GM21526 (cell line): ENCODE measurements around the gene QPCTL.
"Not testable (repeated sequence)": the region's sequence is repeated elsewhere in the genome, so short reads cannot be mapped to it uniquely, and the experiment has no call there.

Experiments used
- ATAC-seq: cut with Tn5 transposase; IDR thresholded peaks from one replicate; pipeline ENCODE4 v1.9.1; 2021; ENCODE audit warnings: moderate library complexity; ENCODE audit not compliant: unreplicated experiment, low FRiP score

QPCTL gene

DNA sequence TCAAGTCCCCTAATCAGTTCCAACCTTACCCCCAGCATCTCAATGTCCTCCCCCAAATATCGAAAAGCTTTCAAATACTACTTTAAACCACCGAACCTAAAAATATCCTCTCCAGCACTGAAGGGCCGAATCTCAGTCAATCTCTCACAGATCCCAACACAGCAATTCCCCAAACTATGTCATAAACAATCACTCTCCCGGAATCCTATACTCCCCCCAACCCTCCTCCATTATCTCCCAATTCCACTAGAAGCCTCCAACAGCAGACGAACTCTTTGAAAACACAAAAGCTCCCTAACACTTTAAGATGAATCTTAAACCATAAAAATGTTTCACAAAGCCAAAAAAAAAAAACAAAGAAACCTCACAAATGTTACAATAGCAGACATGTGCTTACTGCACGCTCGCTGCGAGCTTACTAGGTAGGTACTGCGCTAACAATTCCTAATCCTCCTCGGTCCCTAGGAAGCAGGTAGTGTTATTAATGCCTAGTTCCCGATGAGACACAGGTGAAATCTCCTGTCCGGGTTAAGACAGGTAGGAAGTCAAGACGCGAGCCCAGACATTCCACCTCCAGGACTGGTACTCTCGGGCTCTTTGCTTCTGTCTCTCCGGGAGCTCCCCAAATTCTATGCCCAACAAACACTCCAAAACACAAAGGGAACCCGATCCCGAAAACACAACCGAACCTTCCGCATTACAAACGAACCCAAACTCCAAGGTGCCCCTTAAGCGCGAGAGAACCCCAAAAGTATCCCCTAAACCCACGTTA lies 24.1 kb downstream of the QPCTL start:
- no peak for ATAC-seq

DNA sequence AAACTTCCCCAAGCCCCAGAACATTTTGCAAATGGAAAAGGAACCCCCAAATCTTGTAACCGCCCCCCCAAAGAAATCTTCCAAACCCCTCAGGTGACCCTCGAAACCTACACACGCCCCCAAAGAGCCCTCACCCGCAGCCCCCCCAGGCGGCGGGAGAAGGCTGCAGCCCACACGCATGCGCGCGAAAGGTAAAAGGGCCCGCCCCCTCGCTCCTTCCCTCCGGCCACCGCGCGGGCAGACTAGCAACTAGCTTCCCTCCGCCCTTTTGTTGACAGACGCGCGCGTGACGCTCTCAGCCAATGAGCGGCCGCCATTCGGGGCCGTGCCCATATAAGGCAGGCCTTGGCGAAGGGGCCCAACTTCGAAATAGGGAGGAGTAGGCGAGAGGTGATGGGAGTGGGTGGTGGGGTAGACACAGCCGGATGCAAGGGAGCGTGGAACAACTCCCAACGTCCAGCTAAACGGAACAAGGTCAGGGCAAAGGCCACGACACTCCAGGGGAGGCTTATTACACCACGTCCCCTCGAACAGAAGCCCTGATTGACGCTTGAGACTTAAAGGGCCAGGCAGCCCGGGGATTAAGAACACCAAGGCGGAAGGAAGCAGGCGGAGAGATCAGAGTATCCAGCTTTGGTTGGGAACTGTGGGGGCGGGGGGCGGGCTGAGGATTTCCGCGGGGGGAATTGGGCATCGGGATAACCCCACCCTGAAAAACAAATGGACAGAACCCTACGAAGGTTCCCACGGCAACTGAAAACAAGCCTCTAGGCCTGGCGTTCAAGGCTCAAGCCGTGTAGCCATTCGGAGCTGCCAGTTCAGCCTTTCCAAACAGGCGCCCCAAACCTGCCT lies 24.9 kb downstream of the QPCTL start:
- peak; percentile 76 for ATAC-seq

DNA sequence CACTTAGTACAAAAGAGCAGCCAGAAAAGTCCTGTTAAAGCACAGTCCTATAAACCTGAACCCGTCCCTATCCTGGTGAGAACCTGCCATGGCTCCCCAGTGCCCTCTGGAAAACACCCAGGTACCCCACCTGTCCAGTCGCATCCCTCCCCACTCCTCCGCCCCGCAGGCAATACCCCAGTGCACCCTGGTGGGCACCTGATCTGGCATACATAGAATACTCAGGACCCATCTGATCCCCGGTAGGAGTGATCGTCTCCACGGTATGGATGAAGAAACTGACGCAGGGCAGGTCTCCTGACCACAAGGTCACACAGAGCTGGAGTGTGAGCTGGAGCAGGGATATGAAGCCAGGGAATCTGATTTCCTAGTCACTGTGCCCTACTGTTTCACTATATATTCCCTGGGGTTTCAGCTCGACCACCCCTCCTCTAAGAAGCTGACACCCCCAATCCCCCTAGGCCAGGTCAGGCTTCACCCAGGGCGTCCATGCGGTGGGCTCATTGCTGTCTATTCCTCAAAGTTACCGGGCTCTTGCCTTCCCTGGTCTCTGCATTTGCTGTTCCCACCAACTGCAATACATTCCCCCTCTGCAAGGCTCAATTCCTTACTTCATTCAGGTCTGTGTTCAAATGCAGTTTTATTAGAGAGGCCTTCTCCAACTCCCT lies 25.7 kb downstream of the QPCTL start:
- ATAC-seq, result no peak

DNA sequence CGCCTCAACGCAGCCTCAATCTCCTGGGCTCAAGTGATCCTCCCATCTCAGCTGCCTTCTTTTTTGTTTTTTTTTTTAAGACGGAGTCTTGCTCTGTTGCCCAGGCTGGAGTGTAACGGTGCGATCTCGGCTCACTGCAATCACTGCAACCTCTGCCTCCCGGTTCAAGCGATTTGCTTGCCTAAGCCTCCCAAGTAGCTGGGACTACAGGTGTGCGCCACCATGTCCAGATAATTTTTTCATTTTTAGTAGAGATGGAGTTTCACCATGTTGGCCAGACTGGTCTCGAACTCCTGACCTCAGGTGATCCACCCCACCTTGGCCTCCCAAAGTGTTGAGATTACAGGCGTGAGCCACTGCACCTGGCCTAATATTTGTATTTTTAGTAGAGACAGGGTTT lies 27.6 kb downstream of the QPCTL start:
- not testable (repeated sequence) for ATAC-seq

DNA sequence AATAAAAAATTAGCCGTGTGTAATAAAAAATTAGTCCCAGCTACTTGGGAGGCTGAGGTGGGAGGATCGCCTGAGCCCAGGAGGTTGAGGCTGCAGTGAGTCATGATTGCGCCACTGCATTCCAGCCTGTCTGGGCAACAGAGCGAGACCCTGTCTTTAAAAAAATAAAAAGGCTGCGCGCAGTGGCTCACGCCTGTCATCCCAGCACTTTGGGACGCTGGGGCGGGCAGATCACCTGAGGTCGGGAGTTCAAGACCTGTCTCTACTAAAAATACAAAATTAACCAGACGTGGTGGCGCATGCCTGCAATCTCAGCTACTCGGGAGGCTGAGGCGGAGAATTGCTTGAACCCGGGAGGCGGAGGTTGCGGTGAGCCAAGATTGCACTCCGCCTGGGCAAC lies 36.2 kb downstream of the QPCTL start:
- not testable (repeated sequence) for ATAC-seq

DNA sequence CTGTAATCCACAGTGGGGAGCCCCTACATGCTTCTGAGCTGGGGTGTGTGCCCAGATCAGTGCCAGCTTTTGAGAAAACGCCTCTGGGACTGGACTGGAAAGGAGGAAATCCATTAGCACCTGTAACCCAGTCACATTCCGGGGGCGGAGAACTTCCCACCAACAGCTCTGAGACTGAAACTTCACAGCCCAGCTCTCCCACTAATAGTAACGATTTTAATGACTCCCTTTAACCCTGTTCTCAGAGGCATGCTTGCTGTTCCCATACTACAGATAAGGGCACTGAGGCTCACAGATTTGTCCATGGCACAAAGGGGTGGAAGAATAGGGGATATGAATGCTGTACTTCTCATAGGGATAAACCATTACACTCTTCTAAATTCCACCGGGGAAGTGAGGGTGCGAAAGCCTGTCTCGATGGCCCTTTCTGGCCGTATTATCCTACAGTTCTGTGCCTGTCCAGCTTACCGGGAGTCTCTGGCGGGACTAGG lies 37.4 kb downstream of the QPCTL start:
- ATAC-seq, result no peak

DNA sequence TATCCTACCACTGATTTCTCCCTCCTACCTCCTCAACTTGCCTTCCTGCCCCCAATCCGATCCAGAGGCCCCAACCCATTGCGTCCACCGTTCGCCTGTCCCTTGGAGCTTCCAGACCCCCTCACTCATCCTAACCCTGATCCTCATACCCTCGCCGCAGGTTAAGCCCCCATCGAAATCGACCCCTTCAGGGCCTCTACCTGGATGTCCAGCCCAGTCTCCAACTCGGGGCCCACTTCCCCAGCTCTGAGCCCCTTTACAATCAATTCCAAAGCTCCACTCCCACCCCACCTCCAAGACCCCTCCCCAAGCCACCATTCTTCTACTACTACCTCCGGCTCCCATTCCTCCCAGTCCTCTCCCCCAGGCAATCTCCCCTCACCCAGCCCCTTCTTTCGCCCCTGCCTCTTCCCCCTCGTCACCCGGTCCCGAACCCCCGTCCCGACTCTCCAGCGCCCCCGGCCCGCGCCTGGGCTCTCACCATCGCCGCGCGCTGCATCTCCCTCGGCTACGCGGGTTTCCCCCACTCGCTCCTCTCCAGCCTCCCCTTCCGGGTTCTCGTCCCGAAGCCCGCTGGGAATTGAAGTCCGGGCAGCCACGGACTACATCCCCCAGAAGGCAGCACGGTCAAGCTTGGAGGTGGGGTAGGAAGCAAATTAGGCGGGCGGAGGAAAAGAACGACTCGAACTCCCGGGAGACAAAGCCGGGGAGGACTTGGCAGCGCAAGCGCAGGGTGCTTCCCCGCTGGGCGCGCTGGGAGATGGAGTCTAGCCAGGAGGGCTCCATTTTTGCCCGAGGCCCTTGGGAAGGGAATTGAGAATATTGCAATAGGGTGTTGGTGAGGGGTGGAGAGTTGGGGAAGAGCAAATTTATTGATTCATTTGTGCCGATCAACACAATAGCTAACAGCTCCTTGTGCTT lies 38.2 kb downstream of the QPCTL start, which contains the start of gene FBXO46:
Gene FBXO46, minus strand, starts transcription at position 529 of the 921 bp plus-strand sequence. CDS start 17,401 bp downstream, outside the sequence.
- peak; percentile 67 for ATAC-seq

DNA sequence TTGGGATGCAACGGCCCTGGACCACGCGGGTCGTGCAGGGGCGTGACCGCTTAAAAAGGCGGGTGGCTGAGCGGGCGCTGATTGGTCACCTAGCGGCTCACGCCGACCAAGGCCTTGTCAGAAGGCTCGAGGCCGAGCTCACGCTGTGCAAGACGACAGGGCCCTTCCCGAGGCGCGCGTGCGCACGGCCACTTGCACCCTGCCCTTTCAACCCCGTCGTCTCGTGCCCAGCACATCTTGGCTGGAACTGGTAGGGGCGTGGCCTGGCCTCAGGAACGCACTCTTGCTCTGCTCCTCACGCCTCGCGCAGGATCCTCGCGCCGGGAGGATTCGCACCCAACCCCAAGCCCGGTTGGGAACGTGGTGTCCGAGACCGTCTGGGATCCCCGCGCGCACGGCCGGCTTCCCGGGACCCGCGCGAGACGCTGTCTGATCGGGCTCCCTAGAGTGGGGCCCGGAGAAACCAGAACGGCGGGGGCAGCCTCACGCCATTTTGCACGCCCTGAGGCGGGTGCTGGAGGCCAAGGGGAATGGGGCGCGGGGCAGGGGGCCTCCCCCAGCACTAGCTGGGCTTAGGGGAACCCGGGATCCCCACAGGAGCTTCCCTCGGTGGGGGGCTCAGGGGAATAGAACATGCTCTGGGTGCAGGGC lies 40.8 kb downstream of the QPCTL start, which contains the start of gene MEIOSIN:
Gene MEIOSIN, plus strand, starts transcription at position 280 of the 651 bp plus-strand sequence. CDS start 1,938 bp downstream, outside the sequence.
- no peak for ATAC-seq

DNA sequence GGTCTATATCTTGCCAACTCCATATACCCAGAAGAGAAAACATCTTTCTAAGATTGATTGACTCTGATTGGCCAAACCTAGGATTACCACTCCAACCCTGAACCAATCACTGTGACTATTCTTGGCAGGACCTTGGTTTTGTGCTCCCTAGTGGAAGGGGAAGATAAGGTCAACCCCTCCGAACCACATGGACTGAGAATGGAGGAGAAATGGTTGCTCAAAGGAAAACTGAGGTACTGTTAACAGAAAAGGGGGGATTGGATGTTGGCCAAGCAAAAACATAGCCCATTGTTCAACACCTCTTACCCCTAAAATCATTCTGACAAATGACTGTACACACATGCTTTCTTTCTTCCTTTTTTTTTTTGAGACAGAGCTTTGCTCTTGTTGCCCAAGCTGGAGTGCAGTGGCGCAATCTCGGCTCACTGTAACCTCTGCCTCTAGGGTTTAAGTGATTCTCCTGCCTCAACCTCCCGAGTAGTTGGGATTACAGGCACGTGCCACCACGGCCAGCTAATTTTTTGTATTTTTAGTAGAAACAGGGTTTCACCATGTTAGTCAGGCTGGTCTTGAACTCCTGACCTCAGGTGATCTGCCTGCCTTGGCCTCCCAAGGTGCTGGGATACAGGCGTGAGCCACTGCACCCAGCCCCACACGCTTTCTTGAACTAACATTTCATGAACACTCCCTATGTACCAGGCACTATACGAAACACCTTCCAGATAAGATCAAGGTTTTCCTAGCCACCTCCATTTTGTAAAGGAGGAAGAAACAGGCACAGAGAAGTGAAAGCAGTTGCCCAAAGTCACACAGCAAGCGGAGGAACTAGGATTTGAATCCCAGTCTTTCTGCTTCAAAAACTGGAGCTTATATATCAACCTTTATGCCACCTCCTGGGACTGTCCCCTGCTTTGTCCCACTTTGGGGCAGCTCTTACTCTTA lies 47.3 kb downstream of the QPCTL start:
- ATAC-seq, result no peak

DNA sequence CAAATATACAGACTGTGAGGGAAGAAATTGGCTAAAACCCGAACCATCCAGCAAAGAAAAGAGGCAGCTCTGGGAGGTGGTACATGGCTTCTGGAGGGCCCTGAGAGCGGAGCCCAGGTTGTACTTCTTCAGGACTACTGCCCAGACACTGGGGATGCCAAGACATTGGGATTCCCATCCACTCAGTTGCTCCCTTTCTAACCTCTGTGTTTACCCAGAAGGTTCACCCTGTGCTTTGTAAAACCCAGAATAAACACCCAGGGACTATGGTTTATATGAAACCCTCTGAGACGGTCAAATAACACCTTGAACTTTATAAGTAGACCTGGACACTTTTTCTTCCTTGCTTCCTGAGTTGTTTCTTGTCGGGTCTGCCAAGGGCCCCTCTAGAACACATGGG lies 50.5 kb downstream of the QPCTL start:
- ATAC-seq, result no peak

DNA sequence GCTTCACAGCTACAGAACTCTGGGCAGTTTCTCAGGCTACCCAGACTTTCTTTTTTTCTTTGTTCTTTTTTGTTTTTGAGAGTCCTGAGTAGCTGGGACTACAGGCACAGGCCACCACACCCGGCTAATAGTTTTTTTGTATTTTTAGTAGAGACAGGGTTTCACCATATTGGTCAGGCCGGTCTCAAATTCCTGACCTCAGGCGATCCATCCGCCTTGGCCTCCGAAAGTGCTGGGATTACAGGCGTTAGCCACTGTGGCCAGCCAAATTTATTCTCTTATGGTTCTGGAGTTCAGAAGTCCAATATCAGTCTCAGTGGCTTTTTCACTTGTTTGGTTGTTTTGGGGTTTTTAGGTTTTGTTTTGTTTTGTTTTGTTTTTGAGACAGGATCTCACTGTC lies 53.1 kb downstream of the QPCTL start:
- no peak for ATAC-seq

DNA sequence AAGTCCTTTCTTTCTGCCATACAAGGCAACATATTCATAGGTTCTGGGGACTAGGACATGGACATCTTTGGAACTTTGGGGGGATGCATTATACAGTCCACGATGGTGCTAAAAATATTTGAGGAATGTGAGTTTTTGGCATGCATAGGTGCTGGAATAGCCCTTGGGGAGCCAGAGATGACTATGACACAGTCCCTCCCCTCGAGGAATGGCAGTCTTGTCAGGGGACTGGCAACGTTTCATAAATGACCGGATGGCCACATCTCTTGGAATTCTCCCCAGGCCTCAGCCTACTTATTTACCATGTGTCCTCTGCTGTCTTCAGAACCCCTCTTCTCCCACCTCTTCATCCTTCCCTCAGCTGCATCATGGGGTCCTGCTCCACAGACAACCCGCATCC lies 54.4 kb downstream of the QPCTL start:
- no peak for ATAC-seq

DNA sequence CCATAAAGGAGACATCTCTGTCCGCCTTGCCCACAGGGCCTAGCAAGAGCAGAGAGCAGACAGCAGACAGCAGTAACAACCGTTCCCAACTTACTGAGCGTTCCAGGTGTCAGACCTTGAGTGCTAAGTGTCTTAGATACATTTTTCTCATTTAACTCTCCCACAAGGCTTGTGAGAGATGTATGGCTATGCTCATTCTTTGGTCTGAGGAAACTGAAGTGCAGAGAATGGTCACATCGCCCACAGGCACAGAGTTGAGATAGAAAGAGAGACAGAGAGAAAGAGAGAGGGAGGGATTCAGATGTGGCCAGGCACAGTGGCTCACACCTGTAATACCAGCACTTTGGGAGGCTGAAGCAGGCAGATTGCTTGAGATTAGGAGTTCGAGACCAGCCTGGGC lies 55.0 kb downstream of the QPCTL start:
- no peak for ATAC-seq

DNA sequence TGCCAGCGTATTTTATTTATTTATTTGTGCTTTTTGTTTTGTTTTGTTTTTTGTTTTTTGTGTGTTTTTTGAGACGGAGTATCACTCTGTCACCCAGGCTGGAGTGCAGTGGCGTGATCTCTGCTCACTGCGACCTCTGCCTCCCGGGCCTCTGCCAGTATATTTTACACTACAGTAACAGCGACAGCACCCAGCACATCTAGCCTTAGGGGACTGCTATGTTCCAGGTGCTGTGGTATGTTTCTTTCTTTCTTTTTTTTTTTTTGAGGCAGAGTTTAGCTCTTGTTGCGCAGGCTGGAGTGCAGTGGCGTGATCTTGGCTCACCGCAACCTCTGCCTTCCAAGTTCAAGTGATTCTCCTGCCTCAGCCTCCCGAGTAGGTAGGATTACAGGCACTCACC lies 59.0 kb downstream of the QPCTL start:
- ATAC-seq, result not testable (repeated sequence)

DNA sequence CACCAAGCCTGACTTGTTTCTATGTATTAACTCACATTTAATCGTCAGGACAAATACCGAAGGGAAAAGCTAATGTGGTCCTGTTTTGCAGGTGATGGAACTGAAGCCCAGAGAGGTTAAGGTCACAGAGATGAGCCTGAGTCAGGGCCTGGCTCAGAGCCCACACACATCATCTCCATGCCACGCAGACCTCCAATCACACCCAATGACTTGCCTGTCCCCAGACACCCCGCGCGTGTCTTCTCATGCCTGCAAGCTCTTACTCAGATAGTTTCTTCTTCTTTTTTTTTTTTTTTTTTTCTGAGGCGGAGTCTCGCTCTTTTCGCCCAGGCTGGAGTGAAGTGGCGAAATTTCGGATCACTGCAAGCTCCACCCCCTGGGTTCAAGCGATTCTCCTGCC lies 60.2 kb downstream of the QPCTL start:
- ATAC-seq, result no peak

DNA sequence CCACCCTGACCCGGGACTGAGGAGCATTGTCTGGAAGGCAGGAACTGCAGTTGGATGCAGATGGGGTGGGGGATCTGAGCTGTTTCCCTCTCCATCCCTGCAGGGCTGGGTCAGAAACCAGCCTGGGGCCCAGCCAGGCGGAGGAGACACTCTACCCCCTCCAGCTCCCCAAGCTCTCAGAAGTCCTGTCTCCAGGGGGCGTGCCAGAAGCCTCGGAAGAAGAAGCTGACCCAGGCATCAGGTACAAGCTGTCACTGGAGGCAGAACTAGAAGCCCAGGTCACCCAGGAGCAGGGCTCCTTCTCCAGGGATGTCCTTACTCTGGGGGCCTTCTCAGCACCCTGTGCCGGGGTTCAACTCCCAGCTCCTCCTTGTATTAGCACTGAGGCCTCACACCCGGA lies 61.1 kb downstream of the QPCTL start:
- ATAC-seq, result no peak
